ENCODE data around the gene REG1A.

REG1A gene

GRCh38 chr2:79120194-79120713 lies at the start of gene REG1A:
REG1A (plus strand) TSS chr2:79120488; CDS start chr2:79120862, 374 bp downstream.
- DNase-seq = no peak

- no peak for DNase-seq
These were observed 49.2 kb upstream of the REG1A start for GRCh38 chr2:79071078-79071477.

GRCh38 chr2:79082987-79083386 lies 37.3 kb upstream of the REG1A start:
- peak; percentile 6 for DNase-seq

GRCh38 chr2:79083597-79084251 lies 36.6 kb upstream of the REG1A start:
- no peak for DNase-seq

GRCh38 chr2:79084495-79085135 lies 35.7 kb upstream of the REG1A start:
- DNase-seq = no peak

GRCh38 chr2:79085382-79085781 lies 34.9 kb upstream of the REG1A start:
- DNase-seq = no peak

- no peak for DNase-seq
These were observed 34.0 kb upstream of the REG1A start for GRCh38 chr2:79086255-79086654.

GRCh38 chr2:79087785-79088364 lies 32.4 kb upstream of the REG1A start, which contains the start of gene REG1B:
REG1B (minus strand) TSS chr2:79087993; CDS start chr2:79087612, 381 bp downstream.
- no peak for DNase-seq

- DNase-seq = no peak
These were observed 29.6 kb upstream of the REG1A start for GRCh38 chr2:79090693-79091092.

GRCh38 chr2:79097843-79098242 lies 22.4 kb upstream of the REG1A start:
- no peak for DNase-seq

- no peak for DNase-seq
These were observed 21.1 kb upstream of the REG1A start for GRCh38 chr2:79099140-79099686.

- DNase-seq = no peak
These were observed 20.0 kb upstream of the REG1A start for GRCh38 chr2:79100285-79100684.

- DNase-seq = no peak
These were observed 19.3 kb upstream of the REG1A start for GRCh38 chr2:79101024-79101423.

GRCh38 chr2:79103214-79103613 lies 17.1 kb upstream of the REG1A start:
- no peak for DNase-seq

- no peak for DNase-seq
These were observed 15.0 kb upstream of the REG1A start for GRCh38 chr2:79105259-79105658.

GRCh38 chr2:79112269-79112668 lies 8.0 kb upstream of the REG1A start:
- no peak for DNase-seq

- no peak for DNase-seq
These were observed 5.3 kb upstream of the REG1A start for GRCh38 chr2:79114797-79115494.

- no peak for DNase-seq
These were observed 3.0 kb upstream of the REG1A start for GRCh38 chr2:79116997-79117928.

GRCh38 chr2:79122676-79123075 lies 2.4 kb downstream of the REG1A start:
- no peak for DNase-seq

GRCh38 chr2:79124907-79125720 lies 4.8 kb downstream of the REG1A start:
- no peak for DNase-seq

GRCh38 chr2:79125721-79125985 lies 5.4 kb downstream of the REG1A start:
- DNase-seq = no peak
